Right lobe of liver (tissue), 4 donors: Measurements from ENCODE around the gene SHISA6.

Experiments used
- POLR2A ChIP-seq: fragments of 450-650 bp; IDR thresholded peaks from one replicate; pipeline ENCODE4 v1.6.1; 2017; ENCODE audit warnings: antibody characterized with exemption, mild to moderate bottlenecking
- TF ChIP-seq, protein P1 (sequence below), 4 donors: fragments of 200-600 bp in 3 of 4; fragments of 450-650 bp in 1 of 4; IDR thresholded peaks; one replicate each; pipeline versions ENCODE4 v1.5.1 to v1.8.0; 2016 to 2022; ENCODE audit warnings: antibody characterized with exemption in 4 of 4, mild to moderate bottlenecking in 2 of 4
- donor health status: DM: no; HTN: no; CAD: no.
- donor health status: DM: no; HTN: no; CAD: no.
- donor health status: DM: no; HTN: yes; CAD: no.

DNA sequence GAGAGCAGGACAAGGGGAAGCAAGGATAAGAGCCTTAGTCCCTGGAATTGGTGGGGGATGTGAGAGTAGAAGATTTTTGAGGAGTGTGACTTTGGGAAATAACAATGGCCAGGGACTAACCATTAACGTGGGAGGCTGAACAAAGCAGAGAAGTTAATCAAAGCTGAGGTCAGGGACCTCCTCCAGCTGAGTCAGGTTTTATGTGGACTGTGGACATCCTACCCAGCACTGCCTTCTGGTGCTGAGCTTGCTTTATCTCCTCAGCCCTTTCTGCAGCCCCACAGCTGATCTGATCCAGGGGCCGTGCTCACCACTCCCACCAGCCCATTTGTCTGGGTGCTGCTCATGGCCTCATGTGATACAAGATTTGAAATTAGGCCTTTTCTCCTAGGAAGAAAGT, 146.6 kb downstream of the SHISA6 start:
- TF ChIP-seq, protein P1, sequence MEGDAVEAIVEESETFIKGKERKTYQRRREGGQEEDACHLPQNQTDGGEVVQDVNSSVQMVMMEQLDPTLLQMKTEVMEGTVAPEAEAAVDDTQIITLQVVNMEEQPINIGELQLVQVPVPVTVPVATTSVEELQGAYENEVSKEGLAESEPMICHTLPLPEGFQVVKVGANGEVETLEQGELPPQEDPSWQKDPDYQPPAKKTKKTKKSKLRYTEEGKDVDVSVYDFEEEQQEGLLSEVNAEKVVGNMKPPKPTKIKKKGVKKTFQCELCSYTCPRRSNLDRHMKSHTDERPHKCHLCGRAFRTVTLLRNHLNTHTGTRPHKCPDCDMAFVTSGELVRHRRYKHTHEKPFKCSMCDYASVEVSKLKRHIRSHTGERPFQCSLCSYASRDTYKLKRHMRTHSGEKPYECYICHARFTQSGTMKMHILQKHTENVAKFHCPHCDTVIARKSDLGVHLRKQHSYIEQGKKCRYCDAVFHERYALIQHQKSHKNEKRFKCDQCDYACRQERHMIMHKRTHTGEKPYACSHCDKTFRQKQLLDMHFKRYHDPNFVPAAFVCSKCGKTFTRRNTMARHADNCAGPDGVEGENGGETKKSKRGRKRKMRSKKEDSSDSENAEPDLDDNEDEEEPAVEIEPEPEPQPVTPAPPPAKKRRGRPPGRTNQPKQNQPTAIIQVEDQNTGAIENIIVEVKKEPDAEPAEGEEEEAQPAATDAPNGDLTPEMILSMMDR (IDR thresholded peaks at IDR 0.05) = no peak
- TF ChIP-seq POLR2A = no peak
